ENCODE data around the gene CCN2. TPM values are rescaled to one million over a fixed set of nuclear protein-coding genes. Genes with fewer than 3 reads are reported as not detected.

The CCN2 gene
- total RNA-seq, 1 experiment from 2014 or later: 44.1 TPM

DNA sequence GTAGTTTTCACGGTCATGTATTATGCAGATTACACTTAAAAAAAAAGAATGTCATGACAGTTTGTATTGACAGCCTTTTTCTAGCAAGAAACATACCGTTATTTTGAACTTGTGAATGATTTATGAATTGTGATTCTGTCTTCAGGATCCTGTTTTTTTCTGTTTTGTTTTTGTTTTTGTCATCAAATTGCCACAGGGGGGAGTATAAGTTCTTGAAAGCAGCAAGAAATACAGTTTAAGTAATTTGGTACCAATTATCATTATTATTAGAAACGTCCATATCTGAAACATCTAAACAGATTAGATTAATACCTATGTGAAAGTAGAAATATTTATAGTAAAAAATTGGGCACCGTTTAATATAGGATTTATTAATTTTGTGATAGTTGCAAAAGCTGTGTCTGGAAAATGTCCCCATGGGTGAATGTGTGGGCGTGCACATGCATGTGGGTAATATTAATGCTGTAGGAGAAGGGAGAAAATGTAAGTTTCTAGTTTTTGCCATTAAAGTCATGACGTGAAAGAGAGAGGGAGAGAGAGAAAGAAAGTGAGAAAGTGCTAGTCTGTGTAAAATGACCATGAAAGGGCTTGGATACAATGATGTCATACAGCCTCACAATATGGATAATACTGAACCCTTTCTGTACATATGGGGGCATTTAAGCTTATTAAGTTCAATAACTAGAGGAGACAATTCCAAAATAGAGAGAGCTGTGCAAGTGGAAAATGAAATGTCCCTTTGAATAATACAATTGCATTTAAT lies 9.4 kb upstream of the CCN2 start:
- Histone ChIP-seq H2BK15ac (ENCODE audit: low read depth, low read length) (no peak overlapping the region), H3K27ac (ENCODE audit: insufficient read length, low read depth, low read length) (no peak overlapping the region), H3K56ac (ENCODE audit: insufficient read length, low read depth, low read length) (no peak overlapping the region), H3K23ac (ENCODE audit: insufficient read length, low read depth, low read length) (no peak overlapping the region), H3K79me1 (ENCODE audit: insufficient read depth, low read depth, low read length, poor library complexity, severe bottlenecking) (no peaks in the 10 kb centered on the region), H3K14ac (ENCODE audit: insufficient read depth, low read length) (no peak overlapping the region), H4K8ac (replicated peaks; ENCODE audit: insufficient read length, low read depth, low read length) (no peak overlapping the region), H2BK12ac (ENCODE audit: insufficient read length, low read depth, low read length) (no peak overlapping the region), H3K23me2 (ENCODE audit: insufficient read length, low read depth, low read length, poor library complexity, severe bottlenecking) (no peaks in the 10 kb centered on the region), H3T11ph (ENCODE audit: low read length) (no peak overlapping the region), H4K91ac (ENCODE audit: insufficient read length, low read depth, low read length) (no peak overlapping the region), H3K4ac (ENCODE audit: low read depth, low read length) (no peak overlapping the region), H3K4me2 (ENCODE audit: insufficient read depth, insufficient read length, low read length) (no peak overlapping the region), H3K18ac (ENCODE audit: insufficient read length, low read depth, low read length) (no peak overlapping the region), H3K79me2 (ENCODE audit: insufficient read depth, low read length) (no peaks in the 10 kb centered on the region), H3K27me3 (ENCODE audit: insufficient read depth, low read length) (no peaks in the 10 kb centered on the region), H4K20me1 (ENCODE audit: control insufficient read depth, insufficient read depth, insufficient read length) (no peaks in the 10 kb centered on the region), H2BK120ac (ENCODE audit: low read depth, low read length, poor library complexity, severe bottlenecking) (no peak overlapping the region), H2AFZ (ENCODE audit: low read length) (no peak overlapping the region), H2BK5ac (ENCODE audit: insufficient read length, low read length) (no peak overlapping the region), H3K4me1 (ENCODE audit: insufficient read depth, low read length) (peaks cover 4% of the 10 kb centered on the region), H2BK20ac (ENCODE audit: low read depth, low read length, poor library complexity, severe bottlenecking) (no peak overlapping the region), H4K5ac (ENCODE audit: insufficient read length, low read depth, low read length) (no peak overlapping the region), H2AK5ac (ENCODE audit: insufficient read length, low read length) (no peak overlapping the region), H3K9ac (ENCODE audit: extremely low read depth, insufficient read length, low read length) (no peak overlapping the region), H3K9me3 (ENCODE audit: control insufficient read depth, low read depth, low read length) (no peaks in the 10 kb centered on the region)
- TF ChIP-seq, protein P1, sequence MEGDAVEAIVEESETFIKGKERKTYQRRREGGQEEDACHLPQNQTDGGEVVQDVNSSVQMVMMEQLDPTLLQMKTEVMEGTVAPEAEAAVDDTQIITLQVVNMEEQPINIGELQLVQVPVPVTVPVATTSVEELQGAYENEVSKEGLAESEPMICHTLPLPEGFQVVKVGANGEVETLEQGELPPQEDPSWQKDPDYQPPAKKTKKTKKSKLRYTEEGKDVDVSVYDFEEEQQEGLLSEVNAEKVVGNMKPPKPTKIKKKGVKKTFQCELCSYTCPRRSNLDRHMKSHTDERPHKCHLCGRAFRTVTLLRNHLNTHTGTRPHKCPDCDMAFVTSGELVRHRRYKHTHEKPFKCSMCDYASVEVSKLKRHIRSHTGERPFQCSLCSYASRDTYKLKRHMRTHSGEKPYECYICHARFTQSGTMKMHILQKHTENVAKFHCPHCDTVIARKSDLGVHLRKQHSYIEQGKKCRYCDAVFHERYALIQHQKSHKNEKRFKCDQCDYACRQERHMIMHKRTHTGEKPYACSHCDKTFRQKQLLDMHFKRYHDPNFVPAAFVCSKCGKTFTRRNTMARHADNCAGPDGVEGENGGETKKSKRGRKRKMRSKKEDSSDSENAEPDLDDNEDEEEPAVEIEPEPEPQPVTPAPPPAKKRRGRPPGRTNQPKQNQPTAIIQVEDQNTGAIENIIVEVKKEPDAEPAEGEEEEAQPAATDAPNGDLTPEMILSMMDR (conservative IDR thresholded peaks at IDR 0.05): peak; percentile 30; the same call in 1 of the 3 replicates
- no peak overlapping the region for H3K27ac Mint-ChIP-seq
- H3K4me3 Mint-ChIP-seq: no peak overlapping the region
- H3K36me3 Mint-ChIP-seq (ENCODE audit: insufficient read depth in 1 of 3, low read depth in 3 of 3): peaks cover 0 to 6% (median 0%) of the 10 kb centered on the region in 3 experiments; a peak in 3 of 7 replicates
- no peaks in the 10 kb centered on the region for H3K27me3 Mint-ChIP-seq (ENCODE audit: low read depth)
- 100% methylated on average over 1 of the region's 6 CpGs for WGBS (ENCODE audit: extremely low coverage, insufficient read length, low lambda C conversion rate)
- H3K4me1 Mint-ChIP-seq: peaks cover 6% of the 10 kb centered on the region in 2 experiments
- H3K9me3 Mint-ChIP-seq: no peaks in the 10 kb centered on the region
- no peak for DNase-seq

Measured in H9 (cell line).